ENCODE measurements around the gene CACNA1A.

DNA sequence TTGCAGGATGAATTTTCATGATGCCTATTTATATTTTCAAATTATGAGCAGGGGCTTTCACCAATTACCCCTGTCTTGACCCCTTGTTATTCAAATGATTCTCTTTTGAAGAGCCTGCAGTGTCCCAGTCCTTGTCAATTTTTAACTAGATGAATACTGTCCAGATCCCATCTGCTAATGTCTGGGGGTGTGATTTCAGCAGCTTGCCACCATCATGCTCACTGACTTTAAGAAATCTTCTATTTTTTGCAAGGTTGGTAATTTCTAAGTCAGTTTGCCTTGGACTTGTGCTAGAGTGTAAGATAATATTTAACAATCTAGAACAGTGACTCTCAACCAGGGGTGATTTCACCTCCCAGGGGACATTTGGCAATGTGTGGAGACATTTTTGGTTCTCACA is 106.0 kb downstream of the CACNA1A start:
- TF ChIP-seq, protein P1, sequence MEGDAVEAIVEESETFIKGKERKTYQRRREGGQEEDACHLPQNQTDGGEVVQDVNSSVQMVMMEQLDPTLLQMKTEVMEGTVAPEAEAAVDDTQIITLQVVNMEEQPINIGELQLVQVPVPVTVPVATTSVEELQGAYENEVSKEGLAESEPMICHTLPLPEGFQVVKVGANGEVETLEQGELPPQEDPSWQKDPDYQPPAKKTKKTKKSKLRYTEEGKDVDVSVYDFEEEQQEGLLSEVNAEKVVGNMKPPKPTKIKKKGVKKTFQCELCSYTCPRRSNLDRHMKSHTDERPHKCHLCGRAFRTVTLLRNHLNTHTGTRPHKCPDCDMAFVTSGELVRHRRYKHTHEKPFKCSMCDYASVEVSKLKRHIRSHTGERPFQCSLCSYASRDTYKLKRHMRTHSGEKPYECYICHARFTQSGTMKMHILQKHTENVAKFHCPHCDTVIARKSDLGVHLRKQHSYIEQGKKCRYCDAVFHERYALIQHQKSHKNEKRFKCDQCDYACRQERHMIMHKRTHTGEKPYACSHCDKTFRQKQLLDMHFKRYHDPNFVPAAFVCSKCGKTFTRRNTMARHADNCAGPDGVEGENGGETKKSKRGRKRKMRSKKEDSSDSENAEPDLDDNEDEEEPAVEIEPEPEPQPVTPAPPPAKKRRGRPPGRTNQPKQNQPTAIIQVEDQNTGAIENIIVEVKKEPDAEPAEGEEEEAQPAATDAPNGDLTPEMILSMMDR (IDR thresholded peaks at IDR 0.05): no peak
- no peak for TF ChIP-seq POLR2A (IDR thresholded peaks at IDR 0.05)
